CD4-positive, alpha-beta T cell treated with Interleukin-6 for 4 hours (primary cell): ENCODE results near the gene CLPSL2.

Experiments used
- DNase-seq: peaks from one replicate; pipeline ENCODE4 v3.0.0-alpha.2; 2020; ENCODE audit warnings: mixed read lengths

CLPSL2 gene

DNA sequence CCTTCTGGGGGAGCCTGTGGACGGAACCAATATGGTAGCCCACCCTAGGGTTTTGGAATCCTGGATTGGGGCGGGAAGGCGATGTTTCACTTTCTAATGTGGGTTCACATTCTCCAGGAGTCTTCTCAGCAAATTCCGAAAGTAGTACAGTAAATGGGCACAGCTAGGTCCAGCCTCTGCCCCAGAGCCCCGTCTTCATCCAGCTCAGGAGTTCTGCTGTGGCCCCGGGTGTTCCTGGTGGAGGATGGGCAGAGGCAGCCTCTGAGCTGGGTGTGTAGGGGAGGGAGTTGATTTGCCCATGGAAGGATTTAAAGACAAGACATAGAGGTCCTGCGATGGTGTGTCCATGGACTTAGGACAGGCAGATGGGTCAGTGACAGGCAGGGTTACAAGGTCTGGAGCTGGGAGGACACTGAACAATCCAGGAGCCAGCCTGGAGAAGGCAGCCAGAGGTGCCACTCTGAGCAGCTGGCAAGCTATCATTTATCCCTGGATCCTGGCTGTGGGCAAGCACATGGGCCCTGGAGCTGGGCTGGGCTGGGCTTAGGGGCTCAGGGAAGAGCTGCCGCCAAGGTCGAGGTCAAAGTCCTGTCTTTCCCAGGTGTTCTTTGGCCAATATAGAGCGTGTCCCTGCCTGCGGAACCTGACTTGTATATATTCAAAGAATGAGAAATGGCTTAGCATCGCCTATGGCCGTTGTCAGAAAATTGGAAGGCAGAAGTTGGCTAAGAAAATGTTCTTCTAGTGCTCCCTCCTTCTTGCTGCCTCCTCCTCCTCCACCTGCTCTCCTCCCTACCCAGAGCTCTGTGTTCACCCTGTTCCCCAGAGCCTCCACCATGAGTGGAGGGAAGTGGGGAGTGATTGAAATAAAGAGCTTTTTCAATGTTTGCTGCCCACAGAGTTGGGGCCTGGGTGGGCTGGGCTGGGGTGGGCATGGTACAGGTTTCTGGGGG is 11.1 kb downstream of the CLPSL2 start:
- DNase-seq = no peak

DNA sequence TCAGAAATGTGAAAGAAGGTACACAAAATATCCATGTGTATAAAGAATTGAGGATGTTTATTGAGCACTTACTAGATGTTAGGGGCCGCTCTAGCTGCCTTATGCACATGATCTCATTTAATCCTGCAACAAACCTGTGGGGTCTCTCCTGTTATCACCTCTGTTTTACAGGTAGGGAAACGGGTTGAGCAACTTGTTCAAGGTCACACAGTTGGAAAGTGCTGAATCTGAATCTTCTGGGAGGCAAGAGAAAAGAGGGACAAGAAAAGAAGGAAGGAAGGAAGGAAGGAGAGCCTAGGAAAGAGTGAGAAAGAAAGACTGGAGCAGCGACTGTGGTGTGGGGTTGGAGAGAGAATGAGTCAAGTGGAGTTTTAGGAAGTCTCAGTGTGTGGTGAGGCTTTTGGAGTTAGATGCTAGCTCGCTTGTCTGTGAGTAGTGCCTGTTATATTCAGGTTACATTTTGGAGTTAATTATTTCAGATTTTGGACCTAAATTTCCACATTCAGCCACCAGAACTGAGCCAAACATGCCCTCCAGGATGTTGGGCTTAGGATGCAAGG is 12.1 kb downstream of the CLPSL2 start:
- DNase-seq = no peak

DNA sequence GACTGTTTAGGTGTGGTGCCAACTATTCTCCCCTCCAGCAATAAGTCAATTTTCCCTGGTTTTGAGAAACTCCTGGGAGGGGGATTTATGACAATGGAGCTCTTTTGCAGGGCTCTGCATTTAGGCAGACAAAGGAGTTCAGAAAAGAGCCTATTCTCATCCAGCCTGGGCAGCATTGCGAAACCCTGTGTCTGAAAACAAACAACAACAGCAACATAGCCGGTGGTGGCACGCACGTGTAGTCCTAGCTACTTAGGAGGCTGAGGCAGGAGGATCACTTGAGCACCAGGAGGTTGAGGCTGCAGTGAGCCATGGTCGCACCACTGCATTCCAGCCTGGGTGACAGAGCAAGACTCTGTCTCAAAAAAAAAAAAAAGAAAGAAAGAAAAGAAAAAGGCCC is 14.3 kb downstream of the CLPSL2 start:
- no peak for DNase-seq

DNA sequence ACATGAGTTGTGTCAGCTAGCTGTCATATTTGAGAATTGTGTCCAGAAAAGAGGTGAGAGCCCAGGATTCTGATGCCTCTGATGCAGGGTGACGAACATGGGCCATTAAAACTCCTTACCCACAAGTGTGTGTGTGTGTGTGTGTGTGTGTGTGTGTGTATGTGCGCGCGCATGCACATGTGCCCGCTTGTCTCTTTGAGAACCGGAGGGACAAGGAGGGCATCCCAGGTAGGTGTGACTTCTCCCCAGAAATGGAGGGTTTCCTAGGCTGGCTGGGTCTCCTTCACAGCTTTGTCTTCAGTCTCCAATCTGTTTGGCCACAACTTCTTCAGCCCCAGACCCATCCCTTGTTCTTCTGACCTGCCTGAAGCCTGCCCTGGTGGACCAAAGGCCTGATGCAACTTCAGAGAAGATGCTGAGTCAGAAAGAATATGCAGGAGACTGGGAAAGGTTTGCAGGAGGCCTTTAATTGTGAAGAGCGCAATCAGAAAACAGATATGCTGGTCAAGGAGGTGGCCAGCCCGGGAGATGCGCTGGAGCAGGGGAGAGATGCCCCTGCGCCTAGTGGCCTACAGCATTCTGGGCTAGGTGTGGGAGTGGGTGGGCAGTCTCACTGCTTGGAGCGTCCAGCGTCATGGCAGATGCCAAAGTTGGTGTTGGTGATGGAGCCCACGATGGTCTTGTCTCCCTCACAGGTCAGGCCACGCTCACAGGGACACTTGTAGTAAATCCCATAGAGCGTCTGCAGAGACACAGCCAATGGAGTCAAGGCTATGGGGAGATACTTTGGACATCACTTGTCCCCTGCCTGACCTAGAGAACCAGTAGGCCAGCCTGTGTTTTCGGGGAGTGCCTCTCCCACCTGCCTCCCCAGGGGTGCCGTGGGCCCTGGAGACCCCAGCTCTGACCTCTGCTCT is 18.4 kb downstream of the CLPSL2 start:
- DNase-seq = no peak

DNA sequence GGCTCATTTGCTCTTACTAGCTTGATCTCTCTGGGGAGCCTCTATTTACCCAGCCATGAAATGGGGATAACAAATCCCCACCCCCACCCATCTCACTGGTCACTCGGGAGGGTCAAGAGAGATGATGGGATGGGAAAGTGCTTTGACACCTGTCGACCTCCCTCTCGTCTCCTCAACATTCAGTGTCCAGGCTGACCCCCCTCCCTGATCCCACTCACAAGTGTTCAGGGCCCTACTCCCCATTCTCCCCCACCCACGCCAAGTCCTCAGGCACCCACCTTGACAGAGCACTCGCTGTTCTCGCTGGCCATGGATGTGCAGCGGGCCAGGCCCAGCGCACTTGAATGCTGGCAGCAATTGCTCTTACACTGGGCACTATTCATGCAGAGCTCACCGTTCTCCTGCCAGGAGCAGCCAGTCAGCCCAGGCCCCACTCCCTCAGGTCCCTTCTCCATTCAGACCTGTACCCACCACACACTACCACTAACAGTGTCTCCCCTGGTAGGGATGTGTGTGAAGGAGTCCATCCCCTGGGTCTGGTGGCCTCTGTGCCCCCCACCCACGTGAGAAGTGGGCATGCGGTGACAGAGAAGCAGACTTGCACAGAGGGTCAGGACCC is 19.2 kb downstream of the CLPSL2 start:
- no peak for DNase-seq

DNA sequence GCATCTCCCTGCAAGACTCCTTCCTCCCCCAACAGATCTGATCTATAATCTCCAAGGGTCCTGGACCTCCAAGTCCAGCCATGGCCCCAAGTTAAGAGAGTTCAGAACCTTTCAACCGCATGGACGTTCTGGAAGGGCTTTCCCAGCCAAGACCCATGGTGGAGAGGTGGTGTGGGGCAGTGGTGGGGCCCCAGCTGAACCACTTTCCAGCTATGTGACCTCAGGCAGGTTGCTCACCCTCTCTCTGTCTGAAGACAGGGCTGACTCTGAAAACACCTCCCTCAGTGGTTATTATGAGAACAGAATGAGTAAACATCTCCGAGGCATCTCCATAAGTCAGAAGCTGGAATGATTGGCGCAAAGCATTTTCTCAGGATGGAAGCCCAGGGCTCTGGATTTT is 19.8 kb downstream of the CLPSL2 start:
- no peak for DNase-seq

DNA sequence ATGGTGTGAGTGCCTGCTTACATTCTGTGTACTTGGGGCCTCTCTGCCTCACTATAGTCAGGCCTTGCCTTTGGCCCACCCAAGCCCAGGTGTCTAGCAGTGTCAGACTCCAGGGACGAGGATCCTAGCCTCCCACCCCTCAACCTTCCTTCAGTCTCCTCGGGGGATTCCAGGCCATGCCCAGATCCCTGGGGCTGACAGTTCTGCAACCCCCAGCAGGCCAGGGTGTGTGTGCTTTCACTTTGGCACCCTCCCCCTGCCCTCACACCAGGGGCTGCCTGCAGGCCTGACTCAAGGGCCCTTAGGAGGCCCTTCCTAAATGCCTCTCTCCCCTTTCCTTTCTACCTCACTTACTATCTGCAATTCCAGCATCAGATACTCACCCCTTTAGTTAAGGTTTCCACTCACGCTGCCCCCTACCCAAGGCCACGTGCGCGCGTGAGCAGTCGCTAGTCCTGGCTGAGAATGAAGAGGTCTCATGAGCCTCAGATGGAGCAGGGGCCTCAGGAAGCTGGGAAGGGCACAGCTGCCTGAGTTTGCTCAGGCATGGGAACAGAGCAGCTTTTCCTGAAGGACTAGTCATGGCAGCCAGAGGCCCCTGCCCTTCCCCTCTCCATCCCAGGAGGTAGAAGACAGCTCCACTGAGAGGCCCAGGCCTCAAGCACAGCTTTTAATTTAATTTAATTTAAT is 21.6 kb downstream of the CLPSL2 start:
- no peak for DNase-seq

DNA sequence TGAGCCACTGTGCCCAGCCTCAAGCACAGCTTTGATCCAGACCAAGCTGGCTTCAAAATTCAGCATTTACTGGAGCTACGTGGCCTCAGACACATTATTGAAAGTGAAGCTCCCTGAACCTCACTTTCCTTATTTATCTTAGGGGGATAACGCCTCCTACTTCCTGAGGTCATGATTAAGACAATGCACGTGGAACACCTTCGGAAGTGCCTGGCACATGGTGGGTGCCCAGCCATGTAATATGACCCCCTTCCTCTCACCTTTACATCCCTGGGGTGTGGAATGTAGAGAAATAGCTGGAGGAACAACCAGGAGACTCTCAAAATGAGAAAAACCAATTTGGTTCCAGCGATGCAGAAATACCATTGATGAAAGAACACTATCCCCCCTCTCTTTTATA is 22.3 kb downstream of the CLPSL2 start:
- DNase-seq = no peak

DNA sequence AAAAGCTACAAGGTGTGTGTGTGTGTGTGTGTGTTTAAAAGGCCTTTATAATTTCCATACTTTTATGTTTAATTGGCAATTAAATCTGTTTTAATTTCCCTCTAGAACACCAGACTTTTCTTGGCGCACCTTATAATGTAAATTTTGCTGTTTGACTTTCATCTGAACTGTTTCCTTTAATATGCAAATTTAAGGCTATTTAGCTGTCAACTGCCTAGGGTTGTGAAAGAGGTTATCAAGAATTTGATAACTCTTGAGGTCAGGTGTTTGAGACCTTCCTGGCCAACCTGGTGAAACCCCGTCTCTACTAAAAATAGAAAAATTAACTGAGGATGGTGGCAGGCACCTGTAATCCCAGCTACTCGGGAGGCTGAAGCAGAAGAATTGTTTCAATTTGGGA is 24.8 kb downstream of the CLPSL2 start:
- no peak for DNase-seq

DNA sequence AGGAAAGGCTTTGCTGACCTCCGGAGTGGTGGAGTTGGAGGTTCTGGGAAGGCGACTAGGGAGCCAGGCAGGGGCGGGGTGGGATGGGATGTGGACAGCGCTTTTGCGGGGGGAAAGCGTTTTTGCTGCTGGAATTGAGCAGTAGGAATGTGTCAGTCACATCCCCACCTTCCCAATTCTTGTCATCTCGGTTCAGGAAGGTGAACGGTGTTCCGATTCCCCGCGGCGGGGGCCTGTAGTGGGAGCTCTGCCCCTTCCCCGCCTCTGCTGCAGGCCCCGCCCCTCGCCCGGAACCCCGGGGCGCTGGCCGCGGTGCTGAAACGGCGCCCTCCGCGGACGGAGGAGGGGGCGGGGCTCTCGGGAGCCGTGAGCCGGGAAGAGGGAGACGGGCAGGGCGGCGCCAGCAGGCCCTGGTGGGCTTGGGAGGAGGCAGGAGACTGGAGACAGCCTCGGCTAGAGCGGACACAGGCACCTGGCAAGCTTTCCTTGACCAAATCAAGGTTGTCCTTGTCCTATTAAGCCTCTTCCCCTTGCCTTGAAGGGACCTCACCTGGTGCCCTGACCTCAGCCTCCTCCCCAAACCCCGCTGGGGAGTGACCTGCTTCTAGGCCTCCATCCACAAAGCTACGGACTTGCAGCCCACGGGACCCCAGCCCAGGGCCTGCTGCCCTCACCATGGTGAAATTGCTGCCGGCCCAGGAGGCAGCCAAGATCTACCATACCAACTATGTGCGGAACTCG is 28.8 kb downstream of the CLPSL2 start, which contains the start of gene LHFPL5:
TSS of gene LHFPL5 (plus strand) at position 357 of the 741 bp plus-strand sequence. CDS start at position 676, 319 bp downstream.
- DNase-seq = peak; percentile 54

DNA sequence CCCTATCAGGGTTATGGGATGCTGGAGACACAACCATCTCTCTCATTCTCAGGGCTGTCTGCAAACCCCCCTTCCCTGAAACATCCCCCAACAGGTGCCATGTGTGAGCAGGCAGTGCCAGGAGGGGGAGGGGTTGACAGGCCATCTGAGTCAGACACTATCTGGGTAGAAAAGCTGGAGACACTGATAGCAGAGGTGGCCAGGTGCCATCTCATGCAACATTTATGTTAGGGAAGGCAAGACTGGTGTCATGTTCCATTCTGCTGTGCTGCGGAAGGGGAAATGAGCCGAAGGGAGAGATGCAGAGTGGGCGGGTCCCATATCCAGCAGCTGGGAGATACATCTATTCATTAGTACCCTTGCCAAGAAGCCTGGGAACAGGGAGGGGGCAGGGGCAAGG is 32.3 kb downstream of the CLPSL2 start:
- no peak for DNase-seq

DNA sequence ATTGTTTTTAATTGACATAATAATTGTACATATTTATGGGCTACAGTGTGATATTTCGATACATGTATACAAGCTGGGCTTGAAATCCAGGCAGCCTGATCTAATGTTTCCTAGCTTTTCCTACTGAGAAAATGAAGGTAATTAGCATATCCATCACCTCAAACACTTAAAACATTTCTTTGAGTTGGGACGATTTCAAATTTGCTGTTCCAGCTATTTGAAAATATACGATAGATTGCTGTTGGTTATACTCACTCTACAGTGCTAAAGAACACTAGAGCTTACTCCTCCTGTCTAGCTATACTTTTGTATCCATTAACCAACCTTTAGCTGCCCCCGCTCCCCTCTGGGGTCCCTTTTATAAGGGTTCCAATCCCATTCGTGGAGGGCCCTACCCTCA is 33.4 kb downstream of the CLPSL2 start:
- DNase-seq = no peak

DNA sequence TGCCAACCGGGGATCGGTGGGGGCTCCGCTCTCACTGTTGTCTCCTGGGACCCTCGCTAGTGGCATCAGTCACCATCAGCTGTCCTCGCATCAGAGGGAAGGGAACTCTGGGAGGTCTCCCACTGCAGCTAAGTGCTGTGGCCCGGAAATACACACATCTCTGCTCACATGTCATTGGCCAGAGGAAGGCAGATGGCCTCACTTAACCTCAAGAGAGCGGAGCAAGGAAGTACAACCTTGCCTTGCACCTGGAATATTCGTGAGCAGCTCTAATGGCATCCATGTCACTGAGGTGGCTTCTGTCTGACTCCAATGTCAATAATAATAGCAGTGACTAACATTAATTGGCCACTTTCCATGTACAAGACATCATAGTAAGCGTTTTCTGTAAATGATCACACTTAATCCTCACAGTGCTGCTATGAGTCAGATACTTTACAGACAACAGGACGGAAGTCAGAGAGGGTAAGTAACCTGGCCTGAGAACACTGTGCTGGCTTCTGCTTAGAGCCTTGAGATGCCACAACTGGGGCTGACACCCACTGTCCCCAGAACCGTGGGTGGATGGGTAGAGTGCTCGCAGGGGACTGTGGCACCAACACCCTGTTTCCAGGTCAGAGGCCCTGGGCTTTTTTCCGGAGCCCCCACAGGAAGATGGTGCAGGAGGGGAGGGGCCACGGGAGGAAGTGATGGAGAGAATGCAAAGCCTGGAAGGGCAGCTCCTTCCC is 34.7 kb downstream of the CLPSL2 start:
- DNase-seq = no peak

DNA sequence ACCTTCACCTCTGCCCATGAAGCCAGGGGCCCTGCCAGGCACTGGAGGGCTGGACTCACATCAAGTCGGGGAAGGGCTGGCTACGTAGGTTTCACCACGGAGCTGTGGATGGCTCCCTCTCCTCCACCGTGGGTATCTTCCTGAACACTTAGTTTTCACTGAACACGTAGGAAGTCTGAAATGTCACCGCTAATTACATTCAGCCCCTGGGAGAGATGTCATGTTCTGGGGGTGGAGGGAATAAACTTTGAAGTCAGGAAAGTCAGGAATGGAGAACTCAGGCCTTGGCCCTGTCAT is 35.2 kb downstream of the CLPSL2 start:
- DNase-seq = no peak

DNA sequence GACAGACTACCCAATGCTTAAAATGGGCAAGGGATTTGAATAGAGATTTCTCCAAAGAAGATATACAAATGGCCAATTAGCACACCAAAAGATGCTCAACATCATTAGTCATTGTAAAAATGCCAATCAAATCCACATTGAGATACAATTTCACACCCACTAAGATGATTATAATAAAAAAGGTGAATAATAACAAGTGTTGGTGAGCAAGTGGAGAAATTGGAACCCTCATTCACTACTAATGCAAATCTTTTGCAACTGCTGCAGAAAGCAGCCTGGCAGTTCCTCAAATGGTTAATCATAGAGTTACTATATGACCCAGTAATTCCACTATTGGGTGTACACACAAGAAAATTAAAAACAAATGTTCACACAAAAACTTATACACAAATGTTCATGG is 41.1 kb downstream of the CLPSL2 start:
- no peak for DNase-seq

DNA sequence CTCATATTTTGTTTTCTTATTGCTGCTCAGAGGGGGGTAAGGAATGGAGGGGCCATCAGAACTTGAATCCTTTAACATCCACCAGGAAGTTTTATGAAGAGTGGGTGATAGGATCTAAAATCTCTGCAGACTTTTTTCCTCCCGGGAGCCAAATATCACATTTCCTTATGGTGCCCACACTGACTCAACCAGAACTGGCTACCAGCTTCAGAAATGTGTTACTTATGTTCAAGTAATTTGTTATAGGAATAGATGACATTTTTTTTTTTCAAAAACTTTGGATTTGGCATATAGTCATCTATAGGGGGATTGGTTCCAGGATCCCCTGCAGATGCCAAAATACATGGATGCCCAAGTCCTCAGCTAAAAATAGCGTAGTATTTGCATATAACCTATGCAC is 47.2 kb downstream of the CLPSL2 start:
- no peak for DNase-seq

DNA sequence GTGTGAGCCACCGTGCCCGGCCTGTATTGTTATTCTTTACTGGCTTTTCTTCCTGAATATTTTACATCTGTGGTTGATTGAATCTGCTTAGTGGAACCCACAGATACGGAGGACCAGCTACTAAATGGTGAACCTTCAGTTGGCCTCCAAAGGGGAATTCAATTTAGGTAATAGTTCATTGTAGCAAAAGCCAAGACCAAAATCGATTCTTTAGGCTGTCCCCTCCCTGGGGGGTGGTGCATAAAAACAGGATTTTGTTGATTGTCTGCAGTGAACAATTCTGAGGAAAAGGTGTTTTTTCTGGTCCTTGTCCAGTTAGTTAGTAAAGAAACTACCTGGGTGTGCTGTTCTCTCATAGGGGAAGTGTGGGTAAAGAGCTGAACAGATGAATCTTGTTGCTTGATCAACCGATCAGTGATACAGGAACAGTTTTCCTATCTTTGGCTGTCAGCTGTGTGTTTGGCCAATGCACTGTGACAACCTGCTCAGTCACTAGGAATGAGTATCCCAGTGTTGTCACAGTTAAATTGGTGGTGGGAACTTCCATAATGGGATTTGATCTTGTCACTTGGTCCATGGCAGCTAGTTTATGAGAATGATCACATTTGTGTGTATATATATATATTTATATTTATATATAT is 48.3 kb downstream of the CLPSL2 start:
- no peak for DNase-seq
